ENCODE data around the gene CDH20.

CDH20 gene

DNA sequence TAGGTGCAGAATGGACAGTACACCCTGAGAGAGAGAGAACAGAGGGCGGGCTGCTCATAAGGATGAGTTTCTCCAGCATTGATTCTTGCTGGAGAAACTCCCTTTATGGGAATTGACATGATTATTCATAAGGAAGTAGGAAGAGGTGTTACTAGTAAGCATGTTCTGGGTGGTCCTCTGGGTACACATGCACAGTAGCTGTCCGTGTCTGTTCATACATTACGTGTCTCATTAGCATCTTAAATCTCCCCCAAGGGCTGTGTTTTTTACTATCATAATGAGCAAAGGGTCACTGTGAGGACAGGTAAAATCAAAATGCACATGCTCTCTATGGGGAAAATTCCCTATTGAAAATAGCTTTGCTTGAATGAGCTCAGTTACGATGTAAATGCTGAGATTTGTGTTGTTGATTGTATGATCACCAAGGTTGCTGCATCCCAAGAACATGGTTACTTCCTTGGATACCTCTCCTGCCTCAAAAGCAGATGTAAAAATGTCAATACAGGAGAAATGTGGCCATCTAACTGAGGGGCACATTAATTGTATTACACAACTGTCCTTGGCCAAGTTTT is 238.9 kb downstream of the CDH20 start:
- in situ Hi-C loops (cut with MboI; ENCODE audit: low sequenced_read_pairs): no loop called here

DNA sequence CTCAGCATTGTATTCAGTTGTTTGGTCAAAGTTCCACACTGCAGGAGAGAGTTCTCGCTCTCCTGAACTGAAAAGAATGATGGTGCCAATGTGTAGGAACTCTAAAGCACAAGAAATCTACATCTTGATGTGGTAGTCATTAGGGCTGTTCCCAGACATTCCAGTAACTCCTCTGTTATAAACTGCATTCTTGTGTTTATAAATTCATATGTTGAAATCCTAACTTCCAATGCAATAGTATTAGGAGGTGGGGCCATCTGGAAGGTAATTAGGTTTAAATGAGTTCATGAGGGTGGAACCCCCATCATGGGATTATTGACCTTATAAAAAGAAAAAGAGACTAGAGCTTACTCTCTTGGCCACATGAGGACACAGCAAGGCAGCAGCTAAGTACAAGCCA is 239.6 kb downstream of the CDH20 start:
- in situ Hi-C loops (cut with MboI; ENCODE audit: low sequenced_read_pairs): no loop called here

- in situ Hi-C loops (cut with MboI; ENCODE audit: low sequenced_read_pairs): no loop called here
Measured at GRCh38 chr18:61574665-61575064, 241.4 kb downstream of the CDH20 start.

GRCh38 chr18:61575419-61575818 is 242.2 kb downstream of the CDH20 start:
- in situ Hi-C loops (cut with MboI; ENCODE audit: low sequenced_read_pairs): no loop called here

DNA sequence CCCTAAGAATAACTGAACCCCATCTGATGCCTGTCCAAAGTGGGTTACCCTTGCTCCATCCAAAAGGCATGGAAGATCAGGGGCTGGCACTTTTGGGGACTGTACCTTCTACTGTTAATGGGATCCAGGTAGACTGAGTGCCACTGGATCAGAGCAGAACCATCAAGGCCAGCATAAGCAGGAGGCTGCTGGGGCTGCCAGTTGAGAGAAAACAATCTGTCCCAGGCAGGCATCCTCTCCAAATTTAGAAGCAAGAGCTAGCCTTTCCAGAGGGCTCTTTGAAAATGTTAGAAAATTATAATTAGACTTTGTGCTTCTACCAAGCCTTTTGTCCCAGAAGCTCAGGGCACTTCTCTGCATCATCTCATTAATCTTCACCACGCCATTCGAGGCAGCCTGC is 245.6 kb downstream of the CDH20 start:
- in situ Hi-C loops (cut with MboI; ENCODE audit: low sequenced_read_pairs): no loop called here

GRCh38 chr18:61579581-61579980 is 246.4 kb downstream of the CDH20 start:
- in situ Hi-C loops (cut with MboI; ENCODE audit: low sequenced_read_pairs): no loop called here

DNA sequence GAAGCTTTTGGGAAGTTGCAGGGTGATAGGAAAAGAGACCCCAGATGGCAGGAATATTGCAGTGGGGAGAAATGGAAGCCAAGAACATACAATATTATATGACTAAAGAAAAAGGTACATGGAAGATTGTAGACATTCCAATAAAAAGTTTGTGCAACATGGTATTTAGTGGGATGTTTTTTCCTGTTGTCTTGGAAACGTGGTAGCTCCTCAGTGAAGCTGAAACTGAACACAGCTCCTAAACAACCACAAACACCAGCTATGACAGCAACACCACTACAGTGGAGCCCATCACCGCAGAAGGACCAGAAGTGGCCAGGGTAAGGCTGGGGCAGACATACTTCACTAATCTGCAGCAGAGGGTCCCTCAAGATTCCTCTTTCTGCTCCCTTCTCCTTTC is 246.8 kb downstream of the CDH20 start:
- in situ Hi-C loops (cut with MboI; ENCODE audit: low sequenced_read_pairs): no loop called here

- in situ Hi-C loops (cut with MboI; ENCODE audit: low sequenced_read_pairs): no loop called here
Measured at GRCh38 chr18:61581578-61582201, 248.5 kb downstream of the CDH20 start.

GRCh38 chr18:61582202-61582710 is 249.0 kb downstream of the CDH20 start:
- in situ Hi-C loops (cut with MboI; ENCODE audit: low sequenced_read_pairs): no loop called here

GRCh38 chr18:61583548-61583947 is 250.3 kb downstream of the CDH20 start:
- in situ Hi-C loops (cut with MboI; ENCODE audit: low sequenced_read_pairs): no loop called here

- in situ Hi-C loops (cut with MboI; ENCODE audit: low sequenced_read_pairs): no loop called here
Measured at GRCh38 chr18:61587865-61588264, 254.6 kb downstream of the CDH20 start.

DNA sequence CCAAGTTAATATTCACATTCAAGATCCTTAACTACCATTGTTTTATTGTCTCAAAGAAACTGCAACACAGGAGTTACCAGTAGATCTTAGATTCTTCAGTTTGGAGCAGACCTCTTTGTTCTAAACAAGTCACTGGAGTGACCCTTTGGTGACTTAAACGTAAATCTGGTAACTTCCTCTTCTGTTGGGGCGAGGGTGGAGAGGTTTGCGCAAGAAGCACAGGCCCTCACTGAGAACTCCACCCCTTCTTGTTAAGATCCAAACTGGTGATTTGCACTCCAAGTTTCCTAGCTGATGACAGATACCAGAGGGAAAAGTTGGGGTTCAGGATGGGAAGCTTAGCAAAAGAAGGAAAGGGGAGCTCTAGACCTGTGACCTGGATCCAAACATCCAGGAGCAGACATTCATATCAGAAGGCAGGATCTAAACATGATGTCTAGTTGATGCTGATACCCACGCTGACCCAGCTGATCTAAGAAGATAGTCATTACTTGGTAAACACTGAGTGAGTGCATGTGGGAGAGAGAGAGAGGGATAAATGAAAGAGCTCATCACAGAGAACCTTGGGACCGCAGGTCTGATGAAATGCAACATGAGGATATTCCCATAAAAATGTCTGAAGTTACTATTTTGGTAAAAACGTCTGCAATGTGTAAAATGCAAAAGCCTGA is 256.0 kb downstream of the CDH20 start:
- in situ Hi-C loops (cut with MboI; ENCODE audit: low sequenced_read_pairs): no loop called here

DNA sequence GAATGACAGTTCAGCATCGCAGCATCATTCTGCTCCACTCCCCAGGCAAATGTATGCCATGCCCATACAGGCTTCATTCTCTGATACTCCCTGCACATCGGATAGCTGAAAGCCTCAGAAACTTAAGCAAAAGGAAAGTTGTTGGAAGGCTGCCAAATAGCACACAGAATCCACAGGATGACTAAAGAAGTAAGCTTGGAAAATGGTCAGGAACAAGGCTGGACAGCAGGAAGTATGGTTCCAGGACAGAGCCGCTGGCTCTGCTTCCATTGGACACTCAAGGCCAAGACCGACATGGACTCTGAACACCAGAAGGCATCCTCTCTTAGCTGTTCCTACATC is 256.5 kb downstream of the CDH20 start:
- in situ Hi-C loops (cut with MboI; ENCODE audit: low sequenced_read_pairs): no loop called here

DNA sequence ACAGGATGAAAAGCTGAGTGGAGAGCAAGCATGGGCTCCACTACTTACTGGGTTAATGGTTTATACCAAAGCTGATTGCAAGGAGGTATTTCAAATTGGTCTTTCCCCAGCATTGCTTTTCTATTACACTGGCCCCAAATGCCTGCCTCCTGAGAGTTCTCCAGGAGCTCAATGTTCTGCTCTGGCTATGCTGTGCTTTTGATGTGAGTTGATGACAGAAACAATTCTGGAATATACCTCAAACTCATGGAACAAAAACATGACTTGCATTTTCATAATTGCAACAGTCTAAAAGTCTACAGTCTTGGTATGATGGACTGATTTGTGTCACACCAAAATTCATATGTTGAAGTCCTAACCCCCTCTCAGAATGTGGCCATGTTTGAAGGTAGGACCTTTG is 258.0 kb downstream of the CDH20 start:
- in situ Hi-C loops (cut with MboI; ENCODE audit: low sequenced_read_pairs): no loop called here

DNA sequence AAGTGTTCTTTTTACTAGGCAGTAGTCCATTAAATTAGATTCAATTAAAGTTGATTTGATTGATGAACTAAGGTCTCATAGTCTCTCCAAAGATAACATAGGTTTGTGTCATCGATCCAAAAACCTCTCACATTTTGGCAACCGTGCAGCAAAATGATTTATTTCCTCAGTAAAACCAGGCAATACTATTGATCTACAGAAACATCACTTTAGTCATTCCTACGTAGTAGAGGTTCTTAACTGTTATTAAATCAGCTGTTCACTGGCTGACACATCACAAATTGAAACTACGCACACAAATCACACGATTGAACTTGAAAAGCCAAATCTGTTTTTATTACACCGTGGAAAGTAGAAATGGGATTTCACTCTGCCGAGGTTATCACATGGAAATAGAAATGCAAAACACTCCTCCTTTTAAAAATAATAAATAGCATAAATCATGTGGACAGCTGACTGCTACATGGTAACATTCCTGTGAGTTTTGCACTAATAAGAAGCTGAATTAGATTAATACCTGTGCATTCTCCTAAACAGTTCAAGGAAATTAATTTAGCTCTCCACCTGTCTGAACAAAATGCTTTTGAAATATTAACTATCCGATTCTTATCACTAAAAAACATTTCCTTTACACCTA is 262.5 kb downstream of the CDH20 start:
- in situ Hi-C loops (cut with MboI; ENCODE audit: low sequenced_read_pairs): no loop called here

DNA sequence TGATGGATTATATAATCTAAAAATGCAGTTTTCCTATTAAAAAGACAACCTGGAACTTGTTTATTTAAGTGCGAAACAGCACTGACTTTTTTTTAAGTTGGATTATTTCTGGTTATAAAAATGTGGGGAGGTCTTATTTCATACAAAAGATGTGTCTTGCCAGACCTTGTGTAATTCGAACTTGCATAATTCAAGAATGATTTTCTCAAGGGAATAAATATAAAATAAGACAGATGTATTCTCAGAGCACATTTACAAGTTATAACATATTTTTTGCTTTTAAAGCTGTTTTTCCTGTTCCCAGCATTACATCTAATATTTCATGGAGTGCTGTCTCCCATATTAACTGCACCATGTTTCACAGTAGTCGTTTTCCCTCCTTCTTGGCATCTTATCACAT is 263.1 kb downstream of the CDH20 start:
- in situ Hi-C loops (cut with MboI; ENCODE audit: low sequenced_read_pairs): no loop called here

DNA sequence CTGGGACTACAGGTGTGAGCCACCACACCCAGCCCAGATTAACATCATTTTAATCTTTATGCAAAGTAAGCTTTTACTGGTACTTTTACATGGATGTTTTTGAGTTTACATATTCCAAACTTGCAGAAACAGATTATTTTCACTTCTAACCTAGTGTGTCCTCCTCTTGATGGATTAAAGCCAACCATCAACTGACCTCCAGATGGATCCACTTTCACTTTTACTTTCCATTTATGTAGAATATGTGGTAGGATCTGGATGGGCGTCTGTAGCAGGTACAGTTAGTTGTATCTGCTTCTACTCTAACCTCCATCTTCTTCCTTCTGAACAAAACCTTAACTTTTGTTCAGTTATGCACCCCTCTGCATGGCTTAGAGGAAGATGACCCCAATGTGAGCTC is 264.1 kb downstream of the CDH20 start:
- in situ Hi-C loops (cut with MboI; ENCODE audit: low sequenced_read_pairs): no loop called here

DNA sequence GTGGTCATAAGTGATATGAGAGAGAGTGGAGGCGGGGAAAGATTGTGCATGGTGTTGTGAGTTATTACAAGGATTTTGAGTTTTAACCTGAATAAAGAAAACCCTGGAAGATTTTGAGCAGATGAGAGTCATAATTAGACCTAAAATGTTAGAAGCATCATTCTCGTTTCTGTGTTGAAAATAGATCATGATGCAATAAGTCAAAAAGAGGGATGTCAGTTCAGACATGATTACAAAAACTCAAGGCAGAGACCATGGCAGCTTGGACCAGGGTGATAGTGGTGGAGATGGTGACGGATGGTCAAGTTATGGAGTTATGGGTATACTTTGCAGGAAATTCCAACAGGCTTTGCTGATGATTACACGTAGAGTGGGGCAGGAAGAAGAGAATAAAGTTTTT is 267.2 kb downstream of the CDH20 start:
- in situ Hi-C loops (cut with MboI; ENCODE audit: low sequenced_read_pairs): no loop called here

DNA sequence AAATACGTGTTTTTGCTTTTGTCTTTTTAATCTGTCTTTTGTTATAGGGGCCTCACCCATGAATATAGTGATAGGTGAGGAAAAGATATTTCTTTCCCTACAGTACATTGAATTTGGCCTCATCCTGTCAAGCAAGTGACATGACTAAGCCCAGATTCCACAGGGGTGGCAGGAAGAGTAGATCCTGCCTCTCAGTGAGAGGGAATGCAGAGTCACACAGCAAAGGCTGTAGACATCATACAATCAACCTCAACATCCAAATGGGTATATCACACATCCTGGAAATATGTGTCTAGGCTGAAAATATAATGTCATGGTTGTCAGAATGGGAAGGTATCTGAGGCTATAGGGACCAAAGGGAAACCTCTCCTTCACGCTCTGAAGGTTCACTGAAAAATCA is 269.6 kb downstream of the CDH20 start:
- in situ Hi-C loops (cut with MboI; ENCODE audit: low sequenced_read_pairs): no loop called here
